Stimulated activated CD4-positive, alpha-beta T cell treated with anti-CD3 and anti-CD28 coated beads, Interleukin-12 subunit alpha, Interleukin-12 subunit beta, amount 100 ng/mL, for 24 hours (primary cell): ENCODE results near the gene PIAS4.

Experiments used
- DNase-seq, 2 experiments: peaks; one replicate each; pipeline ENCODE4 v3.0.0-alpha.2; 2020; ENCODE audit warnings: low read depth in 2 of 2

Gene PIAS4

DNA sequence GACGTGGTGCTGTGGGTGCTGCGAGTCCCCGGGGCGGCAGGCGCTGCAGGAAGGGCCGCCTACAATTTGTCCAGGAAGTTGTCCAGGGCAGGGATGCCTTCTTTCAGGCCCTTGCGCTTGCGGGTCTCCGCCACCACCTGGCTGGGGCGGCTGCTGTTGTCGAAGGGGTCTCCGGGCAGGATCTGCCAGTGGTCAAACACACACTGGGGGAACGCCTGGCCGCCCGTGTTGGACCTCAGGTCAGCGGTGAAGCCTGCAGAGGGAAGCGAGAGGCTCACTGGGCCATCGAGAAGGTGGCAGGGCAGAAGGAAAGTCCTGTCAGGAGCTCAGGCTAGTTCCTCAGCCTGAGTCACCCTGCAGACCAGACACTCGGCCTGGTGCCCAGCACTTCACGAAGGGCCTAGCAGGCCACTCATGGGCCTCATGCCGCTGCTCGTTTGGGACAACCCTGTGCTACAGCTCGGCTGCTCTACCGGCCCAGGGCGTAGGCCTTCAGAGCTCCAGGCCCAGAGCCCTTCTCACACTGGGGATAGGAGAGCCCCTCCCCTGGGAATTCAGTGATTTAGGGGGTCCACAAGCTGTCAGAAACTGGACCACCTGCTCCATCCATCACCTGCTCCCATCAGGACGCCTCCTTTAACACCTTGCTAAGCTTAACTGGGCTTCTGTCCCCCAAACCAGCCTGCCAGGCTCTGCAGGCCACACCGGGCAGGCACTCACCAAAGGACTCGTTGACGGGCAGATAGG lies 30.9 kb upstream of the PIAS4 start:
- DNase-seq, result peak in 1 of 2 experiments; percentile 4

DNA sequence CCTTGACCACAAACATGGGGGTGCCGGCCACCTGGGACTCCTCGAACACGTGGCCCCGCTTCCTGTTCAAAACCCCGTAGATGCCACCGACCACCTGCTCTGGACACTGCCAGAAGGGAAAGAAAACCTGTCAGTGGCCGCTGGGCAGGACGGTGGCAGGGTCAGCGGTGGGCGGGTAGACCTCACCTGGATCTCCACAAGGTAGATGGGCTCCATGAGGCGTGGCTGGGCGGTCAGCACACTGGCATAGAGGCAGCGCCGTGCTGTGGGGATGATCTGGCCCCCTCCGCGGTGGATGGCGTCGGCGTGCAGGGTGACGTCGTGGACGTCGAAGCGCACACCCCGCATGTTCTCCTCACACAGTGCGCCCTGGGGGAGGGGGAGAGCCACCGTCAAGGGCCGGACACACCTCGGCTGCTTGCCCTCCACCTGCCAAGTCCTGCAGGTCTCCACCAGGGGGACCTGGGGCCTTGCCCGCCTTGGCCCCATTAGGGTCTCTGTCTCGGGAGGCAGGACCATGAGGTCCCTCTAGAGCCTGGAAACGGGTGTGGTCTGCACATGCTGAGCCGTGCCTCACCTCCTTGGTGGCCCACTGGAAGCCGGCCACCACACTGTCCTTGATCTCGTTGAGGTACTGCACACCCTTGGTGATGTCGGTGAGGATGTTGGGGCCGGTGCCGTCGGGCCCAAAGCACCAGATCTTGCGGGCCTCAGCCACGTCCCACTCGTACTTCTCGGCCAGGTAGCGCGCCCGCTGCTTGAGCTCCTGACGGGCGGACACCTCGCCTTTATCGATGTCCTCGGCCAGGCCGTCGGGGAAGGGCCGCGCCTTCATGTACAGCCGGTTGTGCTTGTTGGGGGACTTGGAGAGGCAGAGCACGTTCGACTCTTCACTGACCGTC lies 30.0 kb upstream of the PIAS4 start:
- DNase-seq, result no peak

DNA sequence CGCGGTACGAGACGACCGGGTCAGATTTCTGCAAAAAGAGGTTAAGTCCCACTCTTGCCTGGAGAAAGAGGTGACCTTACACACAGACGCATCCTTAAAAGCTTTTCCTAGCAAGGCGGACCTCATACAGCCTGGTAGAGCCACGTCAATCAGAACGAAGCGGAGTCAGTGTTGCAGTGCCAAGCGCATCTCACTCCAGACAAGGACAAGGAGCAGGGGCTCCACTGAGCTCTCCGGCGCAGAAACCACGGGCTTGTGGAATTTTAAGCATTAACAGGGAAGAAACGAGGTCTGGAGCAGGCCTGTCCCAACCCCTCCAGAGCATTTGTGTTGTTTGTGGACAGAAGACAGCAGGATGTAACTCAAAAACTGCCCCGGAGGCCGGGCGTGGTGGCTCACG lies 29.4 kb upstream of the PIAS4 start:
- DNase-seq, result no peak

DNA sequence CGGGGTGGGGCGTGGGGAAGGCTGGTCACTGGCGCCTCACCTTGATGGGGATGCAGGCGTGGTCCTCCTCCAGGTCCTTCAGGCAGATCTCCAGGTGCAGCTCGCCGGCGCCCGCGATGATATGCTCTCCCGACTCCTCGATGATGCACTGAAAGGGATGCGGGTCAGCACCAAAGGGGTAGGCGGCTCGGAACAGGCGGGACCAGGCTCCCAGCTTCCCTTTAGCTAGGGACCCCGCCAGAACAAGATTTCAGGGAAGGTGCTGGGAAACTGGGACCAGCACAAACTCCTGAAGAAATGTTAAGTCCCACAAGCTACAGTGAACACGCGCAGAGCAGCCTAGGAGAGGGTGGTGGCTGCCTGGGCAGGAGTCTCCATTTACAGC lies 28.3 kb upstream of the PIAS4 start:
- DNase-seq, result no peak

DNA sequence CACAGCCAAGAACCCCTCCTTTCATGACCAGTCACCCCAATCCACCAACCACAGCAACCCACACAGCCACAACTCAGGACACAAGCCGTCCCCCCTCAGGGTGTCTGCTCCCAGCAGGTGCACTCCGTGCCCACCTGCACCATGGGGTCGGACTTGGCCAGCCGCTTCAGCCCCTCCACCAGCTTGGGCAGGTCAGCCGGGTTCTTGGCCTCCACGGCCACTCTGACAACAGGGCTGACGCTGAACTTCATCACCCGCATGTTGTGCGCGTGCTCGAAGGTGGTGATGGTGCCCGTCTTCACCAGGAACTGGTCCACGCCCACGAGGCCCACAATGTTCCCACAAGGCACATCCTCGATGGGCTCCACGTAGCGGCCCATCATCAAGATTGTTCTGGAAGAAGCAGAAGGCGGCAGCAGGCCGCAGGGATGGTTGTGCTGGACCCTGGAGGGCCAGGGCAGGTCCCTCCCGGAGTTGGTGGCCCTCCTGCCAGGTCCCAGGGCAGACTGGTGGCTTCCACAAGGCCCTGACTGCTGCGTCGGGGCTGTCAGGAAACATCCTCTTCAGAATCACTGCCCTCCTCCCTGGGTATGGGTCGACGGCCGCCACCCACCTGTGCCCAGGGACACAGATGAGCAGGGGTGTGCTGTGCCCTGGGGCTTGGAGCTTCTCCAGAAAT lies 27.7 kb upstream of the PIAS4 start:
- no peak for DNase-seq

DNA sequence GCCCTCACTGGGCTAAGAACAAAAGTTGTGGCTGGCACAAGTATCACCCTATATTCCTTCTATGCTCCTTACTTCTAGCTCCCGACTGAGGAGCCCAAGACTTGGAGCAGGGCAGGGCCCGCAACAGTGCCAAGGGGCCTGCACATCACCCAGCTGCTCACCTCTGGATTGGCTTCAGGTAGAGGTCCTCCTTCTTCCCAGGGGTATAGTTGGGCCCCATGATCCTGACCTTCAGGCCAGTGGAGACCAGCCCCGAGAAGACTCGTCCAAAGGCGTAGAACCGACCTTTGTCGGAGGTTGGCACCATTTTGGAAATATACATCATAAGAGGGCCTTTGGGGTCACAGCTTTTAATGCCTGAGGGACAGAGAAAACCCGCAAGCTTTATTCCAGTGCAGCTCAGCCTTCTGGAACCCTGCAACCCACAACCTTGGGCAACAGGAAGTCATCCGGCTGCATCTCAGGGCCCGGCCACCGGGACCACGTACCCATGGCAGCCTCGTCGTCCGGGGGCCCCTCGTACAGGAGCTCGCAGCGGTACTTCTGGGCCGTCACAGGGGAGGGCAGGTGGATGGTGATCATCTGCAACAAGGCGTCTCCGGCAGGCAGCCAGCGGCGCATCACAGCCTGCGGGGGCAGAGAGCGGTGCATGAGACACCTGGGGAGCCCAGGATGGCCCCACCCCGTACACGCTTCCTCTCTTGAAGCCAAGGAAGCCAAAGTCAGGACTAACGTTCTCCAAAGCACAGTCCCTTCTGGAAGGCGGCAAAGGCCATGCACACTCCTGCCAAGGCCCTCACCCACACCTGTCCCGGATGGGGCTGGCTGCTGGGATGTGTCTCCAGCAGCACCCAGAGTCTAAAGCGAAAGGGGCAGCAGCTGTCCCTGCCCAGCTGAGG lies 26.9 kb upstream of the PIAS4 start:
- no peak for DNase-seq

DNA sequence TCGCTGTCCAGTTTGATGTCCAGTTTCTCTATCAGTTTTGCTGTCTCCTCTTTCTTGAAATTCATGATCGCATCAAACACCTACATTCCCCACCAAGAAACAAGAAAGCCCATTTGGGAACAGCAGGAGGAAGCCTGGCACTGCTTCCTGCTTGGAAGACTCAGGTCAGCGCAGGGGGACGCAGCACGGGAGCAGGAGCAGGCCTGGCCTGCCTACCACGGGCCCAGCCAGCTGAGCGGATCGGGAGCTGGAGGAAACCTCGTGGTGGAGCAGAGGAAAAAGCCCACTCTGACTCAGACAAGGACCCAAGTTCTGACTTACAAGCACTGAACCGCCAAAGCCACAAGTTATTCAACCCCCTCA lies 26.2 kb upstream of the PIAS4 start:
- DNase-seq, result no peak

DNA sequence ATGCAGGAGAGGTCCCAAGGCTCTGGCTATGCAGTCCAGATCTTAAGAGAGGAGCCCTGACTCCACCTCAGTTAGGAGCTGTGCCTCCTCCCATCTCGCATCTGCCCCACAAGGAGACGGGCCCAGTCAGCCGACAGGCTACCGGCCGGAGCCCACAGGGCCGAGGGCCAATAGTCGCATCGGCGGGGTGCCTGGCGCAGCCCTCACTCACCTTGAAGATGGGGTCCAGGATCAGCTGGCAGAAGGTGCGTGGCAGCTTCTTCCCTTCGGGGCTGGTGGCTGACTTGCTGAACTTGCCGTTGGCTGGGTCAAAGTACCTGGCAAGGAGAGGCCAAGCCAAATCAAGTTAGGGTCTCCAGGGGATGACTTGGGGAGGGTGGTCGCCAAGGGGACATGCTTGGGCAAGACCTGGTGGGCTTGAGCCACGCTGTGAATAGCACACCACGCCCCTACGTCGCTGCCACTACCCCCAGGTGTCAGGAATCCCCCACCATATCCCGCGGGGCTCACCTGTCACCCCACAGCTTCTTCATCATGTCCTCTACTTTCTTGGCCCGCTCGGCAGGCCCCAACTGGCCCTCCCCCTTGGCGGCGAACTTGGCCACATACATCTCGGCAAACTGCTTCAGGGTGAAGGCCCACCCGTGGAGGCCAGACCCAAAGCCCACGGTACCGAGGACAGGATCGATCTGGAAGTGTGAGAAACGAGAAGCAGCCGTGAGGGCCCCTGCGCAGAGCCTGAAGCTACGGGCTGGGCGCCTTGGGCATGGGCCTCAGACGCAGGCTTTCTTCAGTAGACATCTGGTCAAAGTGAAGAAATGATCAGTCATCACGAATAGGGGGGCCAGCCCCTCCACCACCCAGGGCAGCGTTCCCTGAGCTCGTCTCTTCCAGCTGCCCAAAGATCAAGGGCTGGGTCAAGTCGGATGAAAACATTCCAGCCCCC lies 25.5 kb upstream of the PIAS4 start:
- no peak for DNase-seq

DNA sequence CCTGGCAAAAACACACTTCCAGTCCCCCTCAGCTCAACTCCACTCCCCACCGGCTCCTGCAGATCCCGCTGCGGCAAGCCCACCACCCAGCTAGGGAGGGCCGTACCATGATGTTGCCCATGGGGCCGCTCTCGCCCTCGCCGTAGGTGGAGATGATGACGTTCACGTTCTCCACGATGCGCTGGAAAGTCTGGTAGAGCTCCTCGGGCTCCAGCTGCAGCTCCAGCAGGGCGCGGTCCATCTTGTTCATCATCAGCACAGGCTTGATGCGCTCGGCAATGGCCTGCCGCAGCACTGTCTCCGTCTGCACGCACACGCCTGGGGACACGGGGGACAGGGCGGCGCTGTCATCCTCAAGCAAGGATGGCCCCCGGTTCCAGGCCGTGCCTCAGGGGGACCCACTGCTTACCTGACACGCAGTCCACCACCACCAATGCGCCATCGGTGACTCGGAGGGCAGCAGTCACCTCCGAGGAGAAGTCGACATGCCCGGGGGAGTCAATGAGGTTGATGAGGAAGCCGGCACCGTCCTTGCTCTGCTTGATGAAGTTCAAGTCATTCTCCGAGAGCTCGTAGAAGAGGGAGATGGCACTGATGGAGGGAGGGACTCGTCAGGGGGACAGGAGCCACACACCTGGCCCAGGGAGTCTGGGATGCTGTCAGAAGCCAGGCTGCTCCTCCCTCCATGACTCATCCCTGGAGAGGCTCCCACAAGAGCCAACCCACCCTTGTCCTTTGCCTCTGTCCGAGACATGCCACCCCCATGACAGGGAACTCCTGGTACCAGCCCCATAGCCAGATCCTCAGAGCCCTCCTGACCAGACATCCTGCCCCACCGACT lies 24.6 kb upstream of the PIAS4 start:
- no peak for DNase-seq

DNA sequence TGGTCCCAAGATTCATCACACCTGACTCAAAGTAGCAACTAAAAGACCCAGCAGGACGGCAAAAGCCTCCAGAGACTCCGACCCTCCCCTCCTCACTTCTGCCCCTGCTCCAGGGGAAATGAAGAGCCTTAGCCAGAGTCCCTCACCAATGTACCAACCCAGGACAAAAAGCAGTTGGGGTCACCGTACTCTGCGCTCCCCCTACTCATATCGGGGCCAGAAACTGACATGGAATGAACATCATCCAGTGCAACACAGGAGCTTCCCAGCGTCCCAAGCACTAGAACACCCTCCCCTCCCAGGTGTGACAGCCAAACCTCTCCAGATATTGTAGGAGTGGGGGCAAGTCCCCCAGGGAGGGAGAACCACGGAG lies 24.0 kb upstream of the PIAS4 start:
- DNase-seq, result no peak

DNA sequence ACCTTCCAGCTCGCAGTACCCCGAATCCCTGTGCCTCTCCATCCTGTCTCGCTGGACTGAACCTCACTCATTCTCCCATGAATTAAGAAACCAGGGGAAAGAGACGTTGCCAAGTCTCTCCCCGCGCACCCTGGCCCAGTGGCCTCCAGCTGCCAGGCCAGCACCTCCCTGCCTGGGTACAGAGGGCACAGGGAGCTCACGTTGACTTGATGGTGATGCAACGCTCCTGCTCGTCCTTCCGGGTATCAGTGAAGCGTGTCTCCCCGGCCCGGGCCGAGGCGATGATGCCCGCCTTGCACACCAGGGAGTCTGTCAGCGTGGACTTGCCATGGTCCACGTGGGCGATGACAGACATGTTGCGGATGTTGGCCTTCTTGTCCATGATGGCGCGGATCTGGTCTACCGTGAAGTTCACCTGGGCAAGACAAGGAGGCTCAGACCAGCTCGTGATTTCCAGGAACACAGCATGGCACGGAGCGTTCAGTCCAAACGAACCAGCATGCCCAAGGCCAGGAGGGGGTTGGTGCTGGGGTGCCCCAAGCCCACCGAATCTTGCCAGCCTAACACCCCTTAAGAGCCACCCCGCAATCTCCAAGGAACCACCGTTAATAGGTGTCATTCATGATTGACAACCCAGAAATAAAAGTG lies 23.5 kb upstream of the PIAS4 start:
- no peak for DNase-seq

DNA sequence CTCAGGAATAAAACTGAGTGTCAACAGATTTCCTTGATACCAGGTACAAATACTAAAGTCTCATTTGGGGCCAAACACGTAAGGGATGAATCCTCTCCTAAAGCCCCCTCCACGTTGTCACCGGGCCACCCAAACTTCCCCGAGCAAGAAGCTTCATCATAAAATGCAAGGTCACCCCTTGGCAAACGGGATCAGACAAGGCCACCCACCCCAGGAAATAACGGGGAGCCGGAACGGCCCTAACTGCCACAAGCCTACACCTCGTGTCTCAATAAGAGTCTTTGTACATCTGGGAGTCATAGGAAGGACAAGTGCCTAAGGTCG lies 23.0 kb upstream of the PIAS4 start:
- DNase-seq, result no peak

DNA sequence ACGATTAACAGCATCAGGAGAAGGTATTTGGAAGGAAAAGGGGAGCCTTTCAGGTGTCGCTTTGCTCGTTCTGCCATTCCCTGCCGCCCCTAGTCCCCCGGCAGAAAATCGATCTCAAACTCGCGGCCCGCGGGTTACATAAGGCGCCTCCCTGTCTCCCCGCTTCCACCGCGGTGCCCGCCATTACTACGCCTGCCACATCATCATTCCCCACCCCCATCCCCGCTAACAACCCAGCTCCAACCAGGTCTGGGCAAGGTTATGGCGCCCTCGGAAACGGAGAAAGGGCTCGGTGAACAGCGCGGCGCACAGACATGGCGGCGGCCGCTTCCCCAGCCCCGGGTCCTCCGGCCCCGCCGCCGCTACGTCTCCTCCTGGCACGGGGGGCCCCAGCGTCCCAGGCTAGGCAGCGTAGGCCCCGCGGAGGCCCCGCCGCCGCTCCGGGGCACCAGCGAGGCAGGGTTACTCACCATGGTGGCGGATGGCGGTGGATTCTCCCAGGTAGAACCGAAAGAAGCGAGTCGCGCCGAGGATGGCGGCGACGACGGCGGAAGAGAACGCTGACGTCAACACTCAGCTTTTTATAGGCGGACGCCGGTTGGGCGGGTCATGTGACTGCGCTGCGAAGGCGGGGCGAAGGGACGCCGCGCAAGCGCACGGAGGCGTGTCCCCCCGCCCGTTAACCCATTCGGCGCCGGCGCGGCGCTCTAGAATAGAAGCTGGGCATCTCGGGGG lies 22.5 kb upstream of the PIAS4 start, which contains the start of gene EEF2:
EEF2 (minus strand) TSS at position 556 of the 735 bp plus-strand sequence; CDS start at position 473, 83 bp downstream.
- peak; percentile 81 for DNase-seq

DNA sequence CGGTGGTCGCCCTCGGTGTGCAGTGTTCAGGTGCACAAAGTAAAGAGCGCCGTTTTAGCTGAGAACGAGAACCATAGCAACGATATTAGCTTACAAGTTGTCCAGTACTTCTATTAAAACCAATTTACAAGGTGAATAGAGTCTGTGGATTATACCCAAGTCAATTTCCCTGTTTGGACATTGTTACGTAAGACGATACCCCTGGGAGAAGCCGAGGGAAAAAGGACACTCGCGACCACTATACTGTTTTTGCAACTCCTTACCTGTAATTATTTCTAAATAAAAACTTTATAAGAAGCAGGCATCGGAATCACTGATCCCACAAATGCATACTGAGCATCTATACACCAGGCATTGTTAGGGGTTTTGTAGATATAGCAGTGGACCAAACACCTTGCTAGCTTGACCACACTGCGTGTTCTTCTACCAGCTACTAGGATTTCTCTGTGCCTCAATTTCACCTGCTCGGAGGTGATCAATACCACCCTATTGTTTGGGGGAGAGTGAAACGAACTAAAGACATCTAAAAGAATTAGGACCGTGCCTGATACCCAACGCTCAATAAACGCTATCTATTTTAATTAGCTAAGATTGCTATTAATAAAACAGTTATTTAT lies 21.8 kb upstream of the PIAS4 start:
- no peak for DNase-seq

DNA sequence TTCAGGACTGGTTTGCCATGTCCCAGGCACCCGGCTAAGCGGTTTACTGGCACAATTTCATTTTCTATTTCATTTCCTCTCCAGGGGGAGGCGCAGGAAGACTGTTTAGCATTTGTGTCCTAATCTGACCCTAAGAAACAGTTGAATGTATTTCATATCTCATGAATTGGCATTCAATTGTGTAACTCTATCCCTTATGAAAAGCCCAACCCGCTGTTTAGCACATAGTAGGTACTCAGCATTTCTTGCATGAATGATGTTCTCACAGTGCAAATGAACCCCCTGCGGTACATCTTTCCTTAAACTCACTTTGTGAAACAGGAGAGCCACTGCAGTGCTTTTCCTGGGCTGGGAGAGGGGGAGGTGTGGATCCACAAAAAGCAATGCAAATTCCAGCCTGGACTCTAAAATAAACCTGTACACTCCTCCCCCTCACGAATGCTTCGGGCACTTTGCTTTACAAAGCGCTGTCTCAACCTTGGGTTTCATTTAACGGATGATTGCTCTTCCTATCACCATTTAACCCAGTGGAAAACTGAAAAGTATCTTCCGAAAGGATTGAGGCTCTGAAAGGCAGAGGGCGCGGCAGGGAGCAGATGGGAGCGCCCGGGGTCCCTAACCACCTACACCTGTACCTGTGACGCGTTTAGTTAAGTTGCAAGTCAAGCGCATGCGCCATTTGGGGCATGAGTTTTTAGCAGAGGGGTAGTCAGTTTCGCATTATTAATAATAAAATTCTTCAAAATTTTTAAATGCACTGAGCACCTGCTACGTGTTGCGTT lies 21.1 kb upstream of the PIAS4 start:
- no peak for DNase-seq

DNA sequence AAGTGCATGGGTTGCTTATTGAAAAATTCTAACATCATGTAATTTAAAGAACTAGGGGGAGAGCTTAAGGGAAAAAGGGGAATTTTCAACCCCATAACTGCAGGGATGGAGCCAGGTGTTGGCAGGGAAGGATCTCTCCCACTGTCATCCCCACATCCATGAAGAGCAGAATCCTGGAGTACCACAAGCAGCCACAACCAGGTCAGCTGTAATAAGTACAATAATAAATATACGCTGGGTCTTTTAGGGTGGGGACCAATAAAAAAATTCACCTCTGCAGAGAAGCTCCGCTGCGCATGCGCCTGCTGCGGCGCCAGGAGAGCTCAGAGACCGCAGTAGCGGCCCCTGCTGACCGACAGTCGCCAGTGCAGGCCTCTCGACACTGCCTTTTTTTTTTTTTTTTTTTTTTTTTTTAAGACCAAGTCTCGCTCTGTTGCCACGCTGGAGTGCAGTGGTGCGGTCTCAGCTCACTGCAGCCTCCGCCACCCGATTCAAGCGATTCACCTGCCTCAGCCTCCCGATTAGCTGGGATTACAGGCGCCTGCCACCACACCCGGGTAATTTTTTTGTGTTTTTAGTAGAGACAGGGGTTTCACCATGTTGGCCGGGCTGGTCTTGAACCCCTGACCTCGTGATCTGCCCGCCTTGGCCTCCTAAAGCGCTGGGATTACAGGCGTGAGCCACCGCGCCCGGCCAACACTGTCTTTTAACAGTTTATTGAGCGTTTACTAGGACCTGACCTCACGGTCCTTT lies 19.7 kb upstream of the PIAS4 start:
- DNase-seq, result peak; percentile 73 to 82

DNA sequence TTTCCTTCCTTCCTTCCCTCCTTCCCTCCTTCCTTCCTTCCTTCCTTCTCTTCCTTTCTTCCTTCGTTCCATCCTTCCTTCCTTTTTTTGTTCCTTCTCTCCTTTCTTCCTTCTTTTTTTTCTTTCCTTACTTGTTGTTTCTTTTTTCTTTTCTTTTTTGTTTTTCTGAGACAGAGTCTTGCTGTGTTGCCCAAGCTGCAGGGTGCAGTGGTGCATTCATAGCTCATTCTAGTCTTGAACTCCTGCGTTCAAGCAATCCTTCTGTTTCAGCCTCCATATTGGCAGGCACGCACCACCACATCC lies 16.8 kb upstream of the PIAS4 start:
- DNase-seq, result no peak
